IPS DF 4.7 (cell line): Measurements from ENCODE around the gene RTL10.
"Not testable (repeated sequence)": the region's sequence is repeated elsewhere in the genome, so short reads cannot be mapped to it uniquely, and the experiment has no call there.

ENCODE experiments used
- DNase-seq: peaks from one replicate; pipeline ENCODE4 v3.0.0-alpha.2; 2013; ENCODE audit warnings: low spot score; ENCODE audit errors: extremely low read depth

The RTL10 gene

GRCh38 chr22:19889951-19890350, 35.3 kb upstream of the RTL10 start:
- no peak for DNase-seq

GRCh38 chr22:19888131-19888746, 33.6 kb upstream of the RTL10 start:
- no peak for DNase-seq

GRCh38 chr22:19887256-19887985, 32.7 kb upstream of the RTL10 start:
- DNase-seq: no peak

- DNase-seq: no peak
Observed at GRCh38 chr22:19886605-19887255, 32.1 kb upstream of the RTL10 start.

GRCh38 chr22:19885841-19886592, 31.3 kb upstream of the RTL10 start:
- DNase-seq: no peak

- DNase-seq: no peak
Observed at GRCh38 chr22:19884954-19885751, 30.5 kb upstream of the RTL10 start.

- DNase-seq: no peak
Observed at GRCh38 chr22:19884161-19884953, 29.7 kb upstream of the RTL10 start.

- not testable (repeated sequence) for DNase-seq
Observed at GRCh38 chr22:19883446-19883845, 28.8 kb upstream of the RTL10 start.

GRCh38 chr22:19882446-19883381, 28.0 kb upstream of the RTL10 start:
- no peak for DNase-seq

GRCh38 chr22:19880786-19881569, 26.3 kb upstream of the RTL10 start:
- peak; percentile 94 for DNase-seq

- no peak for DNase-seq
Observed at GRCh38 chr22:19879992-19880785, 25.5 kb upstream of the RTL10 start.

- DNase-seq: no peak
Observed at GRCh38 chr22:19879643-19879991, 24.9 kb upstream of the RTL10 start.

GRCh38 chr22:19879246-19879570, 24.5 kb upstream of the RTL10 start:
- no peak for DNase-seq

- no peak for DNase-seq
Observed at GRCh38 chr22:19878461-19879245, 24.0 kb upstream of the RTL10 start.

GRCh38 chr22:19877626-19878339, 23.1 kb upstream of the RTL10 start:
- no peak for DNase-seq

- no peak for DNase-seq
Observed at GRCh38 chr22:19876941-19877625, 22.4 kb upstream of the RTL10 start.
